AG04450 (cell line): Measurements from ENCODE around the gene AQR. TPM values are rescaled to one million over a fixed set of nuclear protein-coding genes. Genes with fewer than 3 reads are reported as not detected.

Experiments
- CTCF ChIA-PET: fragments of 300-600, 350-600 bp; formaldehyde crosslinking; extraction: SDS; loops from one replicate; lab custom pipeline; 2022; ENCODE audit warnings: antibody characterized with exemption, inconsistent platforms; lab: Charles Lee
- POLR2A ChIA-PET: fragments of 350-600 bp; formaldehyde crosslinking; extraction: SDS; loops from one replicate; lab custom pipeline; 2021; ENCODE audit warnings: antibody characterized with exemption, inconsistent platforms; lab: Yijun Ruan, JAX
- DNase-seq: peaks from one replicate; pipeline ENCODE4 v3.0.0-alpha.2; 2011; ENCODE audit warnings: low read depth, low spot score
- H3K27ac ChIP-seq: one replicate; pipeline ENCODE4 v1.5.1; 2012; ENCODE audit warnings: low read depth, low read length, control low read depth
- H3K27me3 ChIP-seq: one replicate; pipeline ENCODE4 v1.6.0; 2012; ENCODE audit warnings: low read length; ENCODE audit not compliant: control insufficient read depth, insufficient read depth
- H3K4me3 ChIP-seq: 2 replicates; pipeline ENCODE4 v1.5.1; 2011; ENCODE audit warnings: mild to moderate bottlenecking, low read depth, low read length, control low read depth
- H3K9me3 ChIP-seq: 2 replicates; pipeline ENCODE4 v1.5.1; 2012; ENCODE audit warnings: low read length; ENCODE audit not compliant: control insufficient read depth, insufficient read depth
- polyA minus RNA-seq: library from RNA; depleted of rRNA, polyadenylated mRNA; stranded (reverse); fragments of >200 nt; gene quantifications from 2 replicates; pipeline ENCODE4 v1.2.3, GENCODE V29; 2011; rRNA and poly(A)+ RNA removed
- polyA plus RNA-seq: library from polyadenylated mRNA; depleted of rRNA; stranded (reverse); fragments of >200 nt; gene quantifications from 2 replicates; pipeline ENCODE4 v1.2.3, GENCODE V29; 2011; rRNA removed
- TF ChIP-seq, protein P1 (sequence below): IDR thresholded peaks from 2 replicates; pipeline ENCODE4 v1.5.1; 2011; ENCODE audit warnings: low read depth, low read length, control low read depth, inconsistent platforms

AQR gene
- polyA plus RNA-seq (25.2 and 32.9 TPM in 2 replicates), polyA minus RNA-seq (24.6 and 35.7 TPM in 2 replicates)

GRCh38 chr15:34969340-34970097 lies at the start of gene AQR:
TSS of gene AQR (minus strand) at chr15:34969742. CDS start at chr15:34969613, 129 bp downstream.
- Histone ChIP-seq H3K9me3 (peaks cover 2% of the 10 kb centered on the region; the same call in 1 of the 2 replicates), H3K27me3 (no peaks in the 10 kb centered on the region), H3K27ac (peak within 1 kb of the TSS; percentile 69), H3K4me3 (peak within 1 kb of the TSS; percentile 94)
- POLR2A ChIA-PET = interaction anchor here (0.7 to 1.5 kb wide), 8 partner anchors 9 to 359 kb away, joined by 3 to 34 read pairs (median 4); partner anchors contain the start of gene ZNF770
- TF ChIP-seq, protein P1, sequence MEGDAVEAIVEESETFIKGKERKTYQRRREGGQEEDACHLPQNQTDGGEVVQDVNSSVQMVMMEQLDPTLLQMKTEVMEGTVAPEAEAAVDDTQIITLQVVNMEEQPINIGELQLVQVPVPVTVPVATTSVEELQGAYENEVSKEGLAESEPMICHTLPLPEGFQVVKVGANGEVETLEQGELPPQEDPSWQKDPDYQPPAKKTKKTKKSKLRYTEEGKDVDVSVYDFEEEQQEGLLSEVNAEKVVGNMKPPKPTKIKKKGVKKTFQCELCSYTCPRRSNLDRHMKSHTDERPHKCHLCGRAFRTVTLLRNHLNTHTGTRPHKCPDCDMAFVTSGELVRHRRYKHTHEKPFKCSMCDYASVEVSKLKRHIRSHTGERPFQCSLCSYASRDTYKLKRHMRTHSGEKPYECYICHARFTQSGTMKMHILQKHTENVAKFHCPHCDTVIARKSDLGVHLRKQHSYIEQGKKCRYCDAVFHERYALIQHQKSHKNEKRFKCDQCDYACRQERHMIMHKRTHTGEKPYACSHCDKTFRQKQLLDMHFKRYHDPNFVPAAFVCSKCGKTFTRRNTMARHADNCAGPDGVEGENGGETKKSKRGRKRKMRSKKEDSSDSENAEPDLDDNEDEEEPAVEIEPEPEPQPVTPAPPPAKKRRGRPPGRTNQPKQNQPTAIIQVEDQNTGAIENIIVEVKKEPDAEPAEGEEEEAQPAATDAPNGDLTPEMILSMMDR = peak; percentile 96
- CTCF ChIA-PET = interaction anchor here (0.6 to 2.6 kb wide), 22 partner anchors 11 to 639 kb away, joined by 3 to 23 read pairs (median 6); partner anchors contain the start of gene ZNF770
- peak; percentile 98 for DNase-seq

DNA sequence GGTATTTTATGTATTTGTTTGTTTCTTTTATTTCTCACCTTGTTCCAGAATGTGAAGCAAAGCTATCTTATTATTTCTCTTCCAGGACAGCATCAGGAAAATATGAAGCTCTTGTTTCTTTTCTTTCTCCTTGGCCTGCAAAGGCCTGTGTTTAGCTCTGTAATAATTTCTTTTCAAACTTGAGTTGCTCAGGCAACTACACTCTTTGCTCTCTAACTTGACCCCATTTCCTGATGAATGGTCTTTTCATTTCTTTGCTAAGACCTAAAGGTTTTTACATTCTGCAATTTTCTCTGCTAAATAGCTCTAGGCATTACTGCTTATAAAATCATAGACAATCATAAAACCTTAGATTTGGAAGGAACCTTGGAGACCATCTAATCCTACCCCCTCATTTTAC lies 44.7 kb upstream of the AQR start:
- TF ChIP-seq, protein P1 = no peak
- ChIA-PET CTCF (no interaction called here), POLR2A (interaction anchor here (0.9 kb wide), 1 partner anchor 26 kb away, joined by 3 read pairs; the partner anchor contains the start of gene ZNF770)
- no peak overlapping the region for H3K4me3 ChIP-seq
- H3K9me3 ChIP-seq = no peaks in the 10 kb centered on the region
- no peak for DNase-seq
- no peak overlapping the region for H3K27ac ChIP-seq
- H3K27me3 ChIP-seq = no peaks in the 10 kb centered on the region

DNA sequence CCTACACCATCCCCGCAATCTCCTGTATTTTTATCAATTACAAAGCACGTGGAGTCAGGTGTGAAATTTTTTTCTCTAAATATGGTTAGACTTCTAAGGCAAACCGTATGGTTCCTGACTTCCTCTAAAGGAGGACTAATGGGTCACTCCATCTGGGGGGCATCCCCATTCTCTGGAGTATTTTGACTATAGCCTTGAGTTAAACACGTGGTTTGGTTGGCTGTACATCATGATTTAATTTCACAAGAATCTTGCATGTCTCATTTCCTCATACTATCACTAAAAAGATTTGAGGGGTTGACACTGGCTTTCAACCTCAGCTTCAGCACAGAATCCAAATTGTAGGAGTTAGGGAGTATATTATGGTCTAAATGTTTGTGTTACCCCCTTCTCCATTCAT lies 43.8 kb upstream of the AQR start:
- DNase-seq = no peak
- ChIA-PET CTCF (no interaction called here), POLR2A (interaction anchor here (0.9 kb wide), 1 partner anchor 25 kb away, joined by 3 read pairs; the partner anchor contains the start of gene ZNF770)
- H3K4me3 ChIP-seq = no peak overlapping the region
- no peaks in the 10 kb centered on the region for H3K27me3 ChIP-seq
- no peak overlapping the region for H3K27ac ChIP-seq
- no peaks in the 10 kb centered on the region for H3K9me3 ChIP-seq
- TF ChIP-seq, protein P1 = no peak

DNA sequence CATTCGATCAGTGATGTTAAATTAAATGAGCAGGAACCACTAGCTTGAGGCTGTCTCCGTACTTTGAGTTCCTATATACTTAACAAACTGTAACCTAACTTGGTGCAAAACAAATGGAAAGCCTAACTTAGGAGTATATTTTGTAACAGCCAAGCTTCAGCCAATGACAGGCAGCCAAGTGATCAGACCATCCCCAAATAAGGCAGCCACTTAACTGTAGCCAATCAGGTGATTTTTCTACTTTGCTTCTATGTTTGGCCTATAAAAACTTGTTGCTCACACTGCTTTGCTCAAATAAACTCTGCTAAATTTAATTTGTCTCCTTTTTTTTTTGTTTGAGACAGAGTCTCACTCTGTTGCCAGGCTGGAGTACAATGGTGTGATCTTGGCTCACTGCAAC lies 37.9 kb upstream of the AQR start:
- H3K9me3 ChIP-seq = no peaks in the 10 kb centered on the region
- H3K27me3 ChIP-seq = no peaks in the 10 kb centered on the region
- TF ChIP-seq, protein P1 = no peak
- no peak overlapping the region for H3K27ac ChIP-seq
- ChIA-PET CTCF (no interaction called here), POLR2A (no interaction called here)
- DNase-seq = no peak
- no peak overlapping the region for H3K4me3 ChIP-seq

- TF ChIP-seq, protein P1 = no peak
- Histone ChIP-seq H3K27ac (no peak overlapping the region), H3K4me3 (no peak overlapping the region), H3K9me3 (no peaks in the 10 kb centered on the region), H3K27me3 (no peaks in the 10 kb centered on the region)
- CTCF ChIA-PET = no interaction called here
- no peak for DNase-seq
- POLR2A ChIA-PET = no interaction called here
Measured at GRCh38 chr15:35005933-35006332, 36.4 kb upstream of the AQR start.
